ENCODE results near the gene HAGHL. TPM values are rescaled to one million over a fixed set of nuclear protein-coding genes. Genes with fewer than 3 reads are reported as not detected.

HAGHL gene
- polyA plus RNA-seq, 1 donor (not counting 4 experiments of a cell fraction or from before 2014, with no cell fraction given) = 8.0 TPM

- Histone ChIP-seq H2AFZ (ENCODE audit: control insufficient read depth, low read length) (no peak overlapping the region), H3K27ac (ENCODE audit: control insufficient read depth, insufficient read depth, low read length) (no peak overlapping the region), H3K4me3 (ENCODE audit: control insufficient read depth in 2 of 3, extremely low read depth in 1 of 3, insufficient read depth in 2 of 3, low read depth in 1 of 3, low read length in 3 of 3) (no peak overlapping the region), H4K20me1 (ENCODE audit: control insufficient read depth, extremely low read depth, insufficient read depth, low read length) (no peaks in the 10 kb centered on the region), H3K27me3 (ENCODE audit: control insufficient read depth, extremely low read depth, insufficient read depth, low read length) (no peaks in the 10 kb centered on the region), H3K4me1 (ENCODE audit: control insufficient read depth, extremely low read depth, insufficient read depth, low read length) (peaks cover 4% of the 10 kb centered on the region), H3K9ac (ENCODE audit: control insufficient read depth, extremely low read depth, insufficient read depth, low read length) (no peak overlapping the region), H3K9me1 (ENCODE audit: control insufficient read depth, extremely low read depth, insufficient read depth, low read length) (no peaks in the 10 kb centered on the region), H3K9me3 (ENCODE audit: control insufficient read depth, low read depth, low read length) (no peaks in the 10 kb centered on the region), H3K79me2 (ENCODE audit: control insufficient read depth, insufficient read depth, low read length) (no peaks in the 10 kb centered on the region), H3K4me2 (ENCODE audit: control insufficient read depth, extremely low read depth, insufficient read depth, low read depth, low read length) (no peak overlapping the region), H3K36me3 (ENCODE audit: control insufficient read depth in 2 of 2, extremely low read depth in 1 of 2, insufficient read depth in 2 of 2, low read length in 2 of 2) (peaks cover 9 to 15% of the 10 kb centered on the region in 2 experiments)
- FAIRE-seq (no peak), DNase-seq (ENCODE audit: low read depth, low spot score) (no peak)
- dilution Hi-C loops (cut with MboI; ENCODE audit: extremely low pct_ligation_motif_present, low sequenced_read_pairs) = no loop called here
- TF ChIP-seq CTCF (optimal IDR thresholded peaks at IDR 0.05 in 1 of 3, IDR thresholded peaks at IDR 0.05 in 1 of 3, conservative IDR thresholded peaks at IDR 0.05 in 1 of 3; ENCODE audit: extremely low read depth in 1 of 3, insufficient read depth in 2 of 3, low read length in 3 of 3) = no peak
- TF ChIP-seq EZH2 (IDR thresholded peaks at IDR 0.05; ENCODE audit: low read length) = no peak
Observed at GRCh38 chr16:728890-729744, 2.2 kb downstream of the HAGHL start.

DNA sequence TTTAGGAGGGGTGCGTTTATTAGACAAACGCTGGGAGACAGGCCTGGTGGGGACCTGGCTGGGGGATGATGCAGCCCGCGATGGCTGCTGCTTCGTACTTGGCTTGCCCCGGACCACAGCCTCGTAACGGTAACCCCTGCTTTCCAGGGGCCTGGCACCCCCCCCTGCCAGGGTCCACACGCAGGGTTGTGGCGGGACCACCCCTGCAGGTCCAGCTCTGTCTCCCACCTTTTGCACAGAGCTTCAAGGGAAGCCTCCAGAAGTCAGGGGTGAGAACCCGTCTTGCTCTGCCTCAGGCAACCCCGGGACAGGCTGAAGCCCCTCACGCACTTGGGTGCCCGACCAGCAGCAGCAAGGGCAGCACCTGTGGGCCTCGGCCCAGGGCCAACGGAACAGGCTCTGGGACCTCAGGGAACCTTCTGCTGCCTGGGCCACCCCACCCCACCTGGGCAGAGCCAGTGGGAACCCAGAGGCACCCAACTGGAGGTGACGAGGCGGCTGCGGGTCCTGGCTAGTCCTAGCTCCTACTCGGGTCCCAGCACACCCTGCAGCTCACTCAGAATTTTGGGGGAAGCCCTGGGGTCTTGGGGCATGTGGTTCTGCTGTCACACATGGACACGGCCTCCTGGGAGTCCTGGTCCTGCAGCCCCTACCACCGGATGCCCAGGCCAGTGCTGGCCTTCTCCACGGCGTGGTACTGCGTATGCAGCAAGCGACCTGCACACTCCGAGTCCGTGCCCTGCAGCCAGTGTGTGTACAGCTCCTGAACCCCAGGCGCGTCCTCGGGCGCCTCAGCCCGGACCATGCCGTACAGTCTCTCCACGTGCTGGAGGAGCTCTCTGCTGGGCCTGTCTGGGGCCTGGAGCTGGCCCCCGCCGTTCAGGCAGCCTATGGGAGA lies 3.1 kb downstream of the HAGHL start:
- peaks cover 9 to 18% of the 10 kb centered on the region in 2 experiments for H3K36me3 ChIP-seq (ENCODE audit: control insufficient read depth in 2 of 2, extremely low read depth in 1 of 2, insufficient read depth in 2 of 2, low read length in 2 of 2)
- dilution Hi-C loops (cut with MboI; ENCODE audit: extremely low pct_ligation_motif_present, low sequenced_read_pairs) = no loop called here
- peaks cover 4% of the 10 kb centered on the region for H3K4me1 ChIP-seq (ENCODE audit: control insufficient read depth, extremely low read depth, insufficient read depth, low read length)
- H2AFZ ChIP-seq (ENCODE audit: control insufficient read depth, low read length) = no peak overlapping the region
- TF ChIP-seq CTCF (optimal IDR thresholded peaks at IDR 0.05 in 1 of 3, IDR thresholded peaks at IDR 0.05 in 1 of 3, conservative IDR thresholded peaks at IDR 0.05 in 1 of 3; ENCODE audit: extremely low read depth in 1 of 3, insufficient read depth in 2 of 3, low read length in 3 of 3) = no peak
- no peak for TF ChIP-seq EZH2 (IDR thresholded peaks at IDR 0.05; ENCODE audit: low read length)
- no peak for FAIRE-seq
- no peak overlapping the region for H3K4me3 ChIP-seq (ENCODE audit: control insufficient read depth in 2 of 3, extremely low read depth in 1 of 3, insufficient read depth in 2 of 3, low read depth in 1 of 3, low read length in 3 of 3)
- no peaks in the 10 kb centered on the region for H3K27me3 ChIP-seq (ENCODE audit: control insufficient read depth, extremely low read depth, insufficient read depth, low read length)
- no peak overlapping the region for H3K9ac ChIP-seq (ENCODE audit: control insufficient read depth, extremely low read depth, insufficient read depth, low read length)
- H3K27ac ChIP-seq (ENCODE audit: control insufficient read depth, insufficient read depth, low read length) = no peak overlapping the region
- no peaks in the 10 kb centered on the region for H3K9me3 ChIP-seq (ENCODE audit: control insufficient read depth, low read depth, low read length)
- no peaks in the 10 kb centered on the region for H3K79me2 ChIP-seq (ENCODE audit: control insufficient read depth, insufficient read depth, low read length)
- no peak for DNase-seq (ENCODE audit: low read depth, low spot score)
- no peak overlapping the region for H3K4me2 ChIP-seq (ENCODE audit: control insufficient read depth, extremely low read depth, insufficient read depth, low read depth, low read length)
- no peaks in the 10 kb centered on the region for H3K9me1 ChIP-seq (ENCODE audit: control insufficient read depth, extremely low read depth, insufficient read depth, low read length)
- H4K20me1 ChIP-seq (ENCODE audit: control insufficient read depth, extremely low read depth, insufficient read depth, low read length) = no peaks in the 10 kb centered on the region

All from keratinocyte (primary cell).